ENCODE measurements around the gene IGFALS. TPM values are rescaled to one million over a fixed set of nuclear protein-coding genes. Genes with fewer than 3 reads are reported as not detected.

IGFALS gene
- total and polyA plus RNA-seq, 2 experiments from 2014 or later, result 1.3 to 2.1 TPM

DNA sequence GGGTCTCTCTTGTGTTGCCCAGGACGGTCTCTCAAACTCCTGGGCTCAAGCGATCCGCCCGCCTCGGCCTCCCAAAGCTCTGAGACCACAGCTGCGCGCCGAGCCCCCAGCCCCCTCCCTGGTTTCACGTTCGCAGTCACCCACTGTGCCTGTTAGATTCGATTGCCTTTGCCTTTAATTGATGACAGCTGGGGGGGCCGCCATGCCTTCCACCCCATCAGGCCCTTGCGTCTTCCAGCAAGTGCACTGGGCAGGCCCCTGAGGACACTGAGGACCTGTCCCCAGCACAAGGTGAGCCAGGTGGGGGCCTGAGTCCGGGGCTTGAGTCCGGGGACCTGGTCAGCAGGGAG lies 3.3 kb downstream of the IGFALS start:
- no peak overlapping the region for H3K4me3 ChIP-seq
- no peak for DNase-seq (ENCODE audit: low read depth in 1 of 2, low spot score in 1 of 2)
- peaks cover 6% of the 10 kb centered on the region for H3K36me3 ChIP-seq
- no peak overlapping the region for H3K27ac ChIP-seq
- no peaks in the 10 kb centered on the region for H3K4me1 ChIP-seq (ENCODE audit: low read depth)
- H3K27me3 ChIP-seq, result no peaks in the 10 kb centered on the region
- TF ChIP-seq, protein P1, sequence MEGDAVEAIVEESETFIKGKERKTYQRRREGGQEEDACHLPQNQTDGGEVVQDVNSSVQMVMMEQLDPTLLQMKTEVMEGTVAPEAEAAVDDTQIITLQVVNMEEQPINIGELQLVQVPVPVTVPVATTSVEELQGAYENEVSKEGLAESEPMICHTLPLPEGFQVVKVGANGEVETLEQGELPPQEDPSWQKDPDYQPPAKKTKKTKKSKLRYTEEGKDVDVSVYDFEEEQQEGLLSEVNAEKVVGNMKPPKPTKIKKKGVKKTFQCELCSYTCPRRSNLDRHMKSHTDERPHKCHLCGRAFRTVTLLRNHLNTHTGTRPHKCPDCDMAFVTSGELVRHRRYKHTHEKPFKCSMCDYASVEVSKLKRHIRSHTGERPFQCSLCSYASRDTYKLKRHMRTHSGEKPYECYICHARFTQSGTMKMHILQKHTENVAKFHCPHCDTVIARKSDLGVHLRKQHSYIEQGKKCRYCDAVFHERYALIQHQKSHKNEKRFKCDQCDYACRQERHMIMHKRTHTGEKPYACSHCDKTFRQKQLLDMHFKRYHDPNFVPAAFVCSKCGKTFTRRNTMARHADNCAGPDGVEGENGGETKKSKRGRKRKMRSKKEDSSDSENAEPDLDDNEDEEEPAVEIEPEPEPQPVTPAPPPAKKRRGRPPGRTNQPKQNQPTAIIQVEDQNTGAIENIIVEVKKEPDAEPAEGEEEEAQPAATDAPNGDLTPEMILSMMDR (IDR thresholded peaks at IDR 0.05; ENCODE audit: low read depth, low read length), result no peak
- no peaks in the 10 kb centered on the region for H3K9me3 ChIP-seq (ENCODE audit: low read depth)

DNA sequence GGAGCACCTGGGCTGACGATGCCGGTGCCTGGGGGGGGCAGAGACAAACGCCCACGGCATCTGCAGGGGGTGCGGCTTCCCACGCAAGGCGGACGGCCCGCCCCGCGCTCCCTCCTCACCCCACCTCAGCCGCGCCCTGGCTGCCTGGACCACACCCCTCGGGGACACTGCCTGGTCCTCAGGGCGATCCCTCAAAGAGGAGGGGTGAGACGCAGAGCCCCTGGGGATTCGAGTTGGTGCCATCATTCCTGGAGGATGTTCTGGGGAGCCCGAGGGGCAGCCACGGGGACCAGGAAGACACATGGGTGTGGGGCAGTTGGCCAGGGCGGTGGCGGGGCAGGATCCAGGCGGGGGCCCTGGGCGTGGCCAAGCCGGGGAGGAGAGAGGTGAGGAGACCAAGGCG lies 3.9 kb downstream of the IGFALS start:
- Histone ChIP-seq H3K4me3 (no peak overlapping the region), H3K4me1 (ENCODE audit: low read depth) (no peaks in the 10 kb centered on the region), H3K27ac (no peak overlapping the region), H3K9me3 (ENCODE audit: low read depth) (no peaks in the 10 kb centered on the region), H3K36me3 (peaks cover 6% of the 10 kb centered on the region), H3K27me3 (no peaks in the 10 kb centered on the region)
- TF ChIP-seq, protein P1 (IDR thresholded peaks at IDR 0.05; ENCODE audit: low read depth, low read length), result no peak
- no peak for DNase-seq (ENCODE audit: low read depth in 1 of 2, low spot score in 1 of 2)

DNA sequence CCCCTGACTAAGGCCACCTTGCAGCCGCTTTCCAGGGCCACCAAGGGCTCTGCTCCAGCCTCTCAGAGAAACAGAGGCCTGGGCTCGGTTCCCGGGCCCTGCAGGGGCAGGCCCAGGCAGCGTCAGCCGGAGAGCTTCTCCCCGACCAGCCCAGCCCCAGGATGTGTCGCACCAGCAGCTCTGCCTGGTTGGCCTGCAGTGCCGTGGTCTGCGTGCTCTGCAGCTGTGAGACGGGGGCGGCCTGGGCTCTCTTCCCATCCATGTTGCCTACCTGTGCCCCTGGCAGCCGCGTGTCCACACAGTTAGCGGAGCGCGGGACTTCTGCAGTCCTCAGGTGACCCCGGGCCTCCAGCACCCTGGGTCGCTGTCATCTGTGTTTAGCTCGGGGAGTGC lies 4.8 kb downstream of the IGFALS start:
- peaks cover 6% of the 10 kb centered on the region for H3K36me3 ChIP-seq
- no peak overlapping the region for H3K27ac ChIP-seq
- TF ChIP-seq, protein P1 (IDR thresholded peaks at IDR 0.05; ENCODE audit: low read depth, low read length), result no peak
- no peaks in the 10 kb centered on the region for H3K9me3 ChIP-seq (ENCODE audit: low read depth)
- H3K4me1 ChIP-seq (ENCODE audit: low read depth), result no peaks in the 10 kb centered on the region
- H3K27me3 ChIP-seq, result no peaks in the 10 kb centered on the region
- DNase-seq (ENCODE audit: low read depth in 1 of 2, low spot score in 1 of 2), result no peak
- no peak overlapping the region for H3K4me3 ChIP-seq

DNA sequence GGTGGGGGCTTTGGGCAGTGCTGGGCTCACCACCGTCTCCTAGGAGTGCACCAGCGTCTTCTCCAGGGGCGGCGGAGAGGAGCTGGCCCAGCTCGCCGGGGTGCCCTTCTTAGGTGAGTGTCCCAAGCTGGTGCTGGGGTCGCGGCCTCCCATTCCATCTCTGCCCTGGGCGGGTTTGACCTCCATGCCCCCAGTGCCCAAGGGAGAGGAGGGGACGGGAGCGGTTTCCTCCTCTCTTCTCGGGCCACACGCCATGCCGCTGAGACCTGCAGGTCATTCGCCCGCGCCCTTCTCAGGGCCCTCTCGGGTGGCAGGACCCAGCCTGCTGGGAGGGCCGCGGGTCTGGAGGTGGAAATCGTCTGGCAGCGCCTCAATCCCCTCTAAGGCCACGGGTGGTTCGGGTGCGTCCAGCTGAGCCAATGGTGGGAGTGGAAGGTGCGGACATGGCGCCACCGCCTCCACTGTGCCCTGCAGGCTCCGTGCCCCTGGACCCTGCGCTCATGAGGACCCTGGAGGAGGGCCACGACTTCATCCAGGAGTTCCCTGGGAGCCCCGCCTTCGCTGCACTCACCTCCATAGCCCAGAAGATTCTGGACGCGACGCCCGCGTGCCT lies 5.3 kb downstream of the IGFALS start:
- DNase-seq (ENCODE audit: low read depth in 1 of 2, low spot score in 1 of 2), result no peak
- TF ChIP-seq, protein P1 (IDR thresholded peaks at IDR 0.05; ENCODE audit: low read depth, low read length), result no peak
- H3K9me3 ChIP-seq (ENCODE audit: low read depth), result no peaks in the 10 kb centered on the region
- H3K36me3 ChIP-seq, result peaks cover 6% of the 10 kb centered on the region
- no peak overlapping the region for H3K4me3 ChIP-seq
- H3K4me1 ChIP-seq (ENCODE audit: low read depth), result no peaks in the 10 kb centered on the region
- no peaks in the 10 kb centered on the region for H3K27me3 ChIP-seq
- no peak overlapping the region for H3K27ac ChIP-seq

DNA sequence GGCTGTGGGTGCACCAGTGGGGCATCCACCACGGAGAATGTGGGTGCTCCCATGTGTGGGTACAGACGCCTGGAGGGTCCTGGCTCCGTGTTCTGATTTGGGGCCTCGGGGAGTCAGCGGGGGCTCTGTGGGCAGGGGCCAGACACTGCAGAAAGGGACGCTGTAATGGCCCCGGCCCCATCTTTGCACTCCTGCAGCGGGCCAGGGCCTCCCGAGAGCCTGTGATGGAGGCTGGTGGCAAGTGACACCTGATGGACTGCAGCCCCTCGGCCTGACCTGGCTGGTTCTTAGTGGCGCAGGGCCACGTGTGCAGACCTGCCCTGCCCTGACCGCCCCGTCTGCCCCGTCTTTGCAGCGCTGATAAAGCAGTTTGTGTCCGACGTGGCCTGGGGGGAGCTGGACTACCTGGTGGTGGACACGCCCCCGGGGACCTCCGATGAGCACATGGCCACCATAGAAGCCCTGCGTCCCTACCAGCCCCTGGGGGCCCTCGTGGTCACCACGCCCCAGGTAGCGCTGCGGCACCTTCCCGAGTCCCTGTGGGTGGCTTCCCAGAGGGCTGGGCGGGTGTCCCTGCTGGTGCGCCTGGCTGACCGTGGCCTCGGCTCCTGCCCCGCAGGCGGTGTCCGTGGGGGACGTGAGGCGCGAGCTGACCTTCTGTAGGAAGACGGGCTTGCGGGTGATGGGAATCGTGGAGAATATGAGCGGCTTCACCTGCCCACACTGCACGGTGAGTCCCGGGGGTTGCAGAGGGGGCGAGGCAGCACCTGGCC lies 6.0 kb downstream of the IGFALS start:
- Histone ChIP-seq H3K4me3 (no peak overlapping the region), H3K4me1 (ENCODE audit: low read depth) (no peaks in the 10 kb centered on the region), H3K27ac (no peak overlapping the region), H3K27me3 (no peaks in the 10 kb centered on the region), H3K36me3 (peaks cover 6% of the 10 kb centered on the region), H3K9me3 (ENCODE audit: low read depth) (no peaks in the 10 kb centered on the region)
- TF ChIP-seq, protein P1 (IDR thresholded peaks at IDR 0.05; ENCODE audit: low read depth, low read length), result no peak
- DNase-seq (ENCODE audit: low read depth in 1 of 2, low spot score in 1 of 2), result no peak
